NOMO-1 treated with dmso at 0.1 percent for 144 hours (cell line): ENCODE data around the gene ALG6.

Source experiments
- DNase-seq: peaks from one replicate; lab custom pipeline; 2025; ENCODE audit not compliant: unreplicated experiment; lab: John Stamatoyannopoulos, UW

ALG6 gene

DNA sequence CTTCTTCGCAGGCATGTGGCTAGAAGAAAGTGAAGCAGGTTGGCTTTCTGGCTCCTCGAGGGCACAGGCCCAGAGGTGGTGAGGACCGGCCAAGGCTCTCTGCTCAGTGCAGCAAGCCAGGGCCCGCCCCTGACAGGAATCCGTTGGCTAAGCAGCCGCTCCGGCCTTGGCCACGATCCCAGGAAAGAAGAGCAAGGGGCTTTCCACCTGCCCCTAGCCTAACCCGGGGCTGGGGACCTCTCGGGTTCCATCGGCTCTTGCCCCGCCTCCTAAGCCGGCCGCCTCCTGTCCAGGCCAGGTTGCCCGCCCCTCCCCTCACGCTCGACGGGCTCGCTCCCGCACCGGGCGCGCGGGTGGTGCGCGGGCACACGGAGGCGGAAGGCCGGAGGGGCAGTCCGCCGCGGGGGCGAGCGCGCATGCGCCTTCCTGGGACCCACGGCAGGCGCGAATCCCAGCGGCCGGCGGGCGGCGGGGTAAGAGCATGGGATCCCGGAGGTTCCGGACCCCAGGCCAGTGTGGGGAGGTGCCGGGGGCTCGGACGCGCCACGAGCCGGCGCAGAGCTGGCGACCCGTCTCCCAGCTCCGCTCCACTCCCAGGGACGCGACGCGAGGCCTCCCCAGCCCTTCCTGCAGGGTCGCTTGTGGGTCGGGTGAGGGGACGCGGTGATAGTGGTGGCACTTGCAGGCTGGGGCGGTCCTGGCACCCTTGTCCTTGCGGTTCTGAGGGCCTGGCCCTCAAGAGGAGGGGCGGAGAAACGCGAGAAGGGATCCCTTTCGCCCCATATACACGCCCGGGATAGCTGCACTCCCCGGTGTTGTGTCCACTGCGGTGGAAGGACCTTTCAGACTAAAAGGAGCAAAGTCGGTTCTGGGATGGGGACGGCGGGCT lies at the start of gene ALG6:
ALG6 (plus strand) TSS at position 413 of the 889 bp plus-strand sequence. CDS start 3,351 bp downstream, outside the sequence.
- peak; percentile 85 for DNase-seq

DNA sequence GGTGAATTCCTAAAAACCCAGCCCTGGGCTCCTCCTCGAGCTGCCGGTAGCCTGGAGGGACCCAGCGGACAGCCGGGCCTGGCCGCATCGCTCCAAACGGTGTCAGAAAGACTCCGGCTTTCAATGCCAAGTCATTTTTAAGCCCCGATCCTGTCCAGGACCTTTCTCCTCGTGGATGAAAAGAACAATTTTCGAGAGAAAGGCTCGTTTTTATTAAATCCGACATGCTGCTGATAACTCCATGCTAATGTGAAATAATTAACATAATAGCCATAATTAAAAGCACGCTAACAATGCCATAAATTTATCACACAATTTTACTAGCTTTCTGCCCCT lies 49.6 kb upstream of the ALG6 start:
- no peak for DNase-seq

DNA sequence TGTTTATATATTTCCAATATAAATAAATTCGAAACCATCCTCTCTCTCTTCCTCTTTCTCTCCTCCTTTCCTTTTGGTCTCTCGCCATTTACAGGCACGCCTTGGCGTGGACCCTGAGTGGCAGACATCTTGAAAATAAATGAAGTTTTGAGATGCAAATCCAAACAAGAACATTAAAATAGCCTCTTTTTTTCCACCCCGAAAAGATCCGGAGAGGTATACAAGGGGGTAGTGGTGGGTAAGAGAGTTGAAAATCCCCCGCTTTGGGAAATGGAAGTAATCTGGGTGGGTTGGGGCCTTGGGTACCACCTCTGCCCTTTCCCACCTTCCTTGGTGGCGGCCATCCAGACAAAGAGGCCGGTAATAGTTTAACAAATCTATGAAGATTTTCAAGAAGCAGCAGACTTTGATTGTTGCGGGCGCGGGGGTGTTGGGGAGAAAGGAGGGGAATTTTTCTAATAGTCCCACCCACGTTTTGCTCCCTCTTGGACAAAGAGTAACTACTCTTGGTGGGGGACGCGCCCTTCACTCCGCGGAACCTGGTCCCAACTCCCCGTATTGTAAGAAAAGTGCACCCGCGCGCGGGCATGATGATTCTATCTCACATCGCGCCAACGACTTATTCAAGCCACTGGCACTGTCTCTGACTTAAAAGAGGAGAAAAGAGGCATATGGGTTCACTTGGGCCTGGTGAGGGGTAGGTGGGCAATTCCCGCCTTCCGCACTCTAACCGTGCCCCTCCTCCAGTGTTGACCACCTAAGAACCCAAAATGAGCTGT lies 49.0 kb upstream of the ALG6 start:
- no peak for DNase-seq

DNA sequence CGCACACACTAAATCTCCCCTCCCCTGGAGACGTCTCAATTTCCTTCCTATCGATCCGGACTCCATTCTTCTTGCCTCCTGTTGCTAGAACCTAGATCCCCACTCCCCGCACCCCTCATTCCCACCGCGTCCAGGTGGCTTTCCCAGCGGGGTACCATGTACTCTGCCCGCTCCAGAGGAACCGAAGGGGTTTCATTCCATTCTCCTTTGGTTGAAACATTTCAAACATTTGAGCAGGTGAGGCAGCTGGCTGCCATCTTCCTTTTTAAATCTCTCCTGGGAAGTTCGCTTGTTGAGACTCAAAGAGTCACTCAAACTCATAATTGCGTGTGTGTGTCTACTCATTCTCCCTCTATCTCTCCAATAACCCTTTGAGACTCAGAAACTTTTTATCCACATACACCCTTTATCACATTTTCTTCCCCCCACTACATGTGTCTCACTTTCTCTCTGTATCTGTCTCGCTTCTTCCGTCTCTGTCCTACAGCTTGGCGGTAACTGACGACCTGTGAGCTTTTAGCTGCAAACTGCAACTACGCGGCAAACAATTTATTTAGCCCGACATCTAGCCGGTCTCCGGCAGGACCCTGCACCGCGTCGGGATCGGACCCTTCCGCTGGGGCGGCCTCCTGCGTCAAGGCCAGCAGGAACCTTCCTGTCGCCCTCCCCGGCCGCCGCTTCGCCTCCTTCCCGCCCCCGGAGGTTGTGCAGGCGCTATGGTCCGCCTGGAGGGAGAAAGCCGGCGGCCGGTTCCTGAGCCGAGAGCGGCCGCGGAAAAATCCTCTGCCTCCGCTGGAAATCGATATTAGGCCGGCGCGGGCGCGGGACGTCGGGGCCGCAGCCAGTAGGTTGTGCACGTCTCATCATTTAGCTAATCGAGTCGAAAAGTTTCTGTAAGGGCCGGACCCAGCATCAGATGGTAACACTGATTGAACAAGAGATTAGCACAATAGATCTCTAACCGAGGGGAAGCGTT lies 48.1 kb upstream of the ALG6 start:
- no peak for DNase-seq

DNA sequence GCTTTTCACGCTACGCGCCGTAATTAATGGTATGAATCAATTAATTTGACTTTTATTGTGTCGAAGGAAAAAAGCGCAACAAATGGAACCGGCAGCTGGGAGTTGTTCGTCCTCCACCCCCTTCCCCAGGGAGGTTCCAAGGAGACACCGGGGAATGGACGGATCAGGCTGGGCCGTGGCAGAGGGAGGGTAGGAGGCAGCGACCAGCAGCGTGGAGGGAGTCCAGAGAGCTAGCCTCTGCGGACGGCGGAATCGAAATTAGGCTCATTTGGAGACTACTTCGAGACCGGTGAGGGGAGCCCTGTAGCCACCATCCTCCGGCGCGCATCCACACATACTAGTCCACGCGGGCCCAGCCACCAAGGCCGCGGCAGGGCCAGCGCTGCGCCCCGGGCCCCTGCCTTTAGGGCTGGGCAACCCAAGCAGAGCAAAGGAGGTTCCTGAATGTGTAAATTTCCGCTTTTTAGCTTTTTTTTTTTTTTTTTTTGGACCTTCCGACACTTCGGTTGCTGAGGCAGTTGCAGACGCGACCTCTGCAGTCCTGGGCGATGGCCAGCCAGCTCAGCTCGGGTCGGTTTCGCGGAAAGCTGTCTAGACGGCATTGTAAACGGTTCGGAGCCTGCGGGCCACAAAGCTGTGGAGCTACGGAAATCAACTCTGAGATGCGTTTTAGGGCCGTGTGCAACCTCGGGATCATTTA lies 47.3 kb upstream of the ALG6 start:
- no peak for DNase-seq

- no peak for DNase-seq
Measured at GRCh38 chr1:63321066-63321784, 46.2 kb upstream of the ALG6 start.

DNA sequence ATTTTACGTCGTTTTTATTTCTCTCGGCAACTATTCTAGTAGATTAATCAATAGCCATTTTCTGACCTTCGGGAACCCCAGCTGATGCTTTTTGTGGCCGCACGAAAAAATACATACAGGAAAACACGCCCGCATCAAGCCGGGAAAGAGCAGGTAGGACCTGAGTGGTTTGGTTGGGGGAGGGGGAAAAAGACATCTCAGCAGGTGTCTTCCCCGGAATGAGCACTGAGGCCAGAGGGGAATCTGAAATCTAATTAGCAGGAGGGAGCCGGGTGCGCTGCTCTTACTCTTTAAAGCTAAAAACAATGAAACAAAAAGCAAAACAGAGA lies 45.7 kb upstream of the ALG6 start:
- no peak for DNase-seq

GRCh38 chr1:63322114-63322943 lies 45.1 kb upstream of the ALG6 start, which contains the start of gene FOXD3:
Gene FOXD3 (plus strand): TSS chr1:63322567. CDS start chr1:63323059, 492 bp downstream.
- DNase-seq: no peak

DNA sequence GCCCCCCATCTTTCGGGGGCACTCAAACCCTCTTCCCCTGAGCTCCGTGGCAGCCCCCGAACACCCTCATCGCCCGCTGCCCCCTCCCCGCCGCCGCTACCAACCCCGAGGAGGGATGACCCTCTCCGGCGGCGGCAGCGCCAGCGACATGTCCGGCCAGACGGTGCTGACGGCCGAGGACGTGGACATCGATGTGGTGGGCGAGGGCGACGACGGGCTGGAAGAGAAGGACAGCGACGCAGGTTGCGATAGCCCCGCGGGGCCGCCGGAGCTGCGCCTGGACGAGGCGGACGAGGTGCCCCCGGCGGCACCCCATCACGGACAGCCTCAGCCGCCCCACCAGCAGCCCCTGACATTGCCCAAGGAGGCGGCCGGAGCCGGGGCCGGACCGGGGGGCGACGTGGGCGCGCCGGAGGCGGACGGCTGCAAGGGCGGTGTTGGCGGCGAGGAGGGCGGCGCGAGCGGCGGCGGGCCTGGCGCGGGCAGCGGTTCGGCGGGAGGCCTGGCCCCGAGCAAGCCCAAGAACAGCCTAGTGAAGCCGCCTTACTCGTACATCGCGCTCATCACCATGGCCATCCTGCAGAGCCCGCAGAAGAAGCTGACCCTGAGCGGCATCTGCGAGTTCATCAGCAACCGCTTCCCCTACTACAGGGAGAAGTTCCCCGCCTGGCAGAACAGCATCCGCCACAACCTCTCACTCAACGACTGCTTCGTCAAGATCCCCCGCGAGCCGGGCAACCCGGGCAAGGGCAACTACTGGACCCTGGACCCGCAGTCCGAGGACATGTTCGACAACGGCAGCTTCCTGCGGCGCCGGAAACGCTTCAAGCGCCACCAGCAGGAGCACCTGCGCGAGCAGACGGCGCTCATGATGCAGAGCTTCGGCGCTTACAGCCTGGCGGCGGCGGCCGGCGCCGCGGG lies 44.2 kb upstream of the ALG6 start:
- no peak for DNase-seq

GRCh38 chr1:63323865-63324778 lies 43.3 kb upstream of the ALG6 start:
- DNase-seq: no peak

GRCh38 chr1:63324779-63325119 lies 42.7 kb upstream of the ALG6 start:
- no peak for DNase-seq

DNA sequence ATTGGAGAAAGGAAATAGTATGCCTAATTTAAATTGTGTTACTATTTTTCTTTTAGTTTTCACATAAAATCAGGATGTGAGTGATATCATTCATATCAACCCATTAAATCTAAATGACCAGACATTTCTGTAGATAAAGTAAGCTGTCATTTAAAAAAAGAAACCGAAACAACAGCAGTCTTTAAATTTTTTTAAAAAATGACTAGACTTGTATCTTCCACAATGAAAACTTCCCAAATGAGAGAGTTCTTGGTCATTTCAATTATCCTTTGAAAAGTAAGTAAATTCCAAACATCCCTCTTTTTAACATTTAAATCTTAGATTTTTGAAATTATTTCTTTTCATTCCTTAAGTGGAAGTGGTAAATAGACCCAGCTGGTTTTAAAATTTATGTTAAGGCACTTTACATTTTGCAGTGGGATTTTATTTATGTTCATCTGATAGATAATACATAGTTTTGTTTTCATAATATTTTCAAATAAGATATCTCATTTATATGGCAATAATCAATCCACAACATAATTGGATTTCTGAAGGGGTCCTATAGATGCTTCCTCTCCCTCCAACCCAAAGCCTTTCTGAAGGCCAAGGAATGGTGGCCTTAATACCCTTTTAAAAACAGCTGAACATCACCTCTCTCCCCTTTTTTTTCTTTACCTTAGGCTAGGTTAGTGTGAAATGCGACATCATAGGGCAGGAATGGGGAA lies 42.0 kb upstream of the ALG6 start:
- no peak for DNase-seq

GRCh38 chr1:63326106-63326472 lies 41.3 kb upstream of the ALG6 start:
- no peak for DNase-seq

- no peak for DNase-seq
Measured at GRCh38 chr1:63326473-63327380, 40.7 kb upstream of the ALG6 start.

DNA sequence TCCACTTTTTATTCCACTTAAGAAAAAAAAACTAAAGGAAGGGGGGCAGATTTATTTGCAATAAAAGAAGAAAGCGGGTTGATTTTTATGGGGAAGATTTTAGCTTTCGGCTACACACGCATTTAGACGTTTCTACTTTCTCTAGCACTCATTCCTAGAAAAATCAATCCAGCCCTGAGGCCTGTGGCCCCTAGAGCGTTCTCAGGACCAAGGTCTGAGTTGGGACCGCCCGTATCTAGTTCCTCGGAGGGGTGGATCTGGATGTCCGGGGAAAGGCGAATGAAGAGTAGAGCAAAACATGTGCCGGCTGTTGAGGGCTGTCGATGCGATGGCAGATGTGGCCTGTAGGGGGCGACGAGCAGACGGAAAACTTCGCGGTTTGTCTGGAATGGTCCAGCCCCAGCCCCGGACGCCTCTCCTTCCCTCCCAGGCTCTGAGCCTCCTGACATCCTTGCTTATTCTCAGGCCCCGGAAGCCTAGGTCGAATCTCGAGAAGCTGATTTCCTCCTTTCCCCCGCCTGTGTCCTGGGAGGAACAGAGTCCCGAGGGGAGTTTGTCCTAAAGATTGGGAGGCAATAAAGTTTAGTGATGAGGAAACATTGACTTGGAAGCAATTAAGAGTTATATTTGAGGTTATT lies 39.9 kb upstream of the ALG6 start:
- no peak for DNase-seq
